Hepatocyte (in vitro differentiated cells): Measurements from ENCODE around the gene SGF29. TPM values are rescaled to one million over a fixed set of nuclear protein-coding genes. Genes with fewer than 3 reads are reported as not detected.
"Not testable (repeated sequence)": the region's sequence is repeated elsewhere in the genome, so short reads cannot be mapped to it uniquely, and the experiment has no call there.

Experiments
- DNase-seq: peaks from one replicate; pipeline ENCODE4 v3.0.0-alpha.2; 2016; ENCODE audit warnings: low spot score
- H2AFZ ChIP-seq: fragments of 200-600 bp; sonication (generic); 2 replicates; pipeline ENCODE4 v1.6.0; 2016; ENCODE audit warnings: antibody characterized with exemption, mild to moderate bottlenecking
- H3K27ac ChIP-seq: fragments of 200-600 bp; sonication (generic); 2 replicates; pipeline ENCODE4 v1.5.1; 2016; ENCODE audit warnings: mild to moderate bottlenecking
- H3K27me3 ChIP-seq: fragments of 200-600 bp; sonication (generic); 2 replicates; pipeline ENCODE4 v1.6.1; 2016
- H3K36me3 ChIP-seq: fragments of 200-600 bp; sonication (generic); replicated peaks from 2 replicates; pipeline ENCODE4 v1.5.1; 2016; ENCODE audit warnings: low read depth; ENCODE audit not compliant: insufficient read depth
- H3K4me1 ChIP-seq: fragments of 200-600 bp; sonication (generic); 2 replicates; pipeline ENCODE4 v1.5.1; 2016; ENCODE audit warnings: mild to moderate bottlenecking, moderate library complexity; ENCODE audit not compliant: insufficient read depth
- H3K4me2 ChIP-seq: fragments of 200-600 bp; sonication (generic); 2 replicates; pipeline ENCODE4 v1.6.0; 2016
- H3K4me3 ChIP-seq: fragments of 200-600 bp; sonication (generic); 2 replicates; pipeline ENCODE4 v1.5.1; 2016; ENCODE audit warnings: mild to moderate bottlenecking
- H3K79me2 ChIP-seq: fragments of 200-600 bp; sonication (generic); 2 replicates; pipeline ENCODE4 v1.6.0; 2017; ENCODE audit warnings: mild to moderate bottlenecking
- H3K9me2 ChIP-seq: fragments of 200-600 bp; sonication (generic); replicated peaks from 2 replicates; pipeline ENCODE4 v1.6.0; 2017; ENCODE audit warnings: mild to moderate bottlenecking; ENCODE audit not compliant: insufficient read depth
- H3K9me3 ChIP-seq: fragments of 200-600 bp; sonication (generic); 2 replicates; pipeline ENCODE4 v1.5.1; 2016; ENCODE audit warnings: low read depth, mild to moderate bottlenecking
- H4K20me1 ChIP-seq: fragments of 200-600 bp; sonication (generic); 2 replicates; pipeline ENCODE4 v1.6.0; 2016; ENCODE audit warnings: mild to moderate bottlenecking; ENCODE audit not compliant: insufficient read depth, poor library complexity, severe bottlenecking
- CTCF ChIP-seq: fragments of 200-600 bp; sonication (generic); IDR thresholded peaks from 2 replicates; pipeline ENCODE4 v1.5.1; 2016; ENCODE audit warnings: antibody characterized with exemption, mild to moderate bottlenecking; ENCODE audit not compliant: poor library complexity
- EZH2 ChIP-seq: fragments of 200-600 bp; sonication (generic); IDR thresholded peaks from 2 replicates; pipeline ENCODE4 v1.6.1; 2016; ENCODE audit warnings: antibody characterized with exemption, mild to moderate bottlenecking, borderline replicate concordance
- EZH2phosphoT487 ChIP-seq: fragments of 200-600 bp; sonication (generic); IDR thresholded peaks from one replicate; pipeline ENCODE4 v1.6.1; 2018; ENCODE audit warnings: antibody characterized with exemption, mild to moderate bottlenecking, low read depth, moderate library complexity; ENCODE audit not compliant: unreplicated experiment, severe bottlenecking
- WGBS: methylation state at CpG from one replicate; pipeline ENCODE4 v1.1.6; 2016; ENCODE audit warnings: low lambda C conversion rate; ENCODE audit errors: missing lambda C conversion rate; 5-methylcytosine and 5-hydroxymethylcytosine counted together
- polyA plus RNA-seq: library from polyadenylated mRNA; unstranded; fragments of >200 nt; fragmentation: Nextera tagmentation; extraction: Ambion mirVana; gene quantifications from 2 replicates; pipeline ENCODE4 v1.2.1, GENCODE V29; 2016
- total RNA-seq: library from RNA; depleted of rRNA; stranded (reverse); fragments of >200 nt; gene quantifications from 2 replicates; pipeline ENCODE4 v1.2.3, GENCODE V29; 2014

The SGF29 gene
- total and polyA plus RNA-seq, 2 experiments from 2014 or later = 12.7 to 14.1 TPM

- H3K9me3 ChIP-seq = no peaks in the 10 kb centered on the region
- H2AFZ ChIP-seq = no peak overlapping the region
- no peak overlapping the region for H3K4me3 ChIP-seq
- H3K4me2 ChIP-seq = no peak overlapping the region
- no peak overlapping the region for H3K27ac ChIP-seq
- no peak for TF ChIP-seq EZH2
- TF ChIP-seq CTCF = no peak
- TF ChIP-seq EZH2phosphoT487 = no peak
- H3K36me3 ChIP-seq = no peaks in the 10 kb centered on the region
- 87% methylated on average over 6 of the region's 6 CpGs for WGBS
- no peaks in the 10 kb centered on the region for H3K79me2 ChIP-seq
- peaks cover 6% of the 10 kb centered on the region for H3K4me1 ChIP-seq
- H3K27me3 ChIP-seq = no peaks in the 10 kb centered on the region
- DNase-seq = no peak
- H3K9me2 ChIP-seq = no peaks in the 10 kb centered on the region
- no peaks in the 10 kb centered on the region for H4K20me1 ChIP-seq
Measured at GRCh38 chr16:28524681-28525171, 29.0 kb upstream of the SGF29 start.

- Histone ChIP-seq H3K9me3 (no peaks in the 10 kb centered on the region), H3K4me3 (no peak overlapping the region), H3K79me2 (no peaks in the 10 kb centered on the region), H3K4me1 (peaks cover 6% of the 10 kb centered on the region), H3K36me3 (no peaks in the 10 kb centered on the region), H3K4me2 (peak overlapping the region; percentile 9), H3K27ac (peak overlapping the region; percentile 87), H4K20me1 (no peaks in the 10 kb centered on the region), H2AFZ (no peak overlapping the region), H3K27me3 (no peaks in the 10 kb centered on the region), H3K9me2 (no peaks in the 10 kb centered on the region)
- DNase-seq = peak; percentile 70
- WGBS = 75% methylated on average over 11 of the region's 11 CpGs
- TF ChIP-seq EZH2phosphoT487 (no peak), EZH2 (no peak), CTCF (no peak)
Measured at GRCh38 chr16:28526201-28527099, 27.3 kb upstream of the SGF29 start.

- not testable (repeated sequence) for H3K9me2 ChIP-seq, H3K79me2 ChIP-seq, H2AFZ ChIP-seq, H4K20me1 ChIP-seq, H3K4me2 ChIP-seq, H3K4me1 ChIP-seq, H3K9me3 ChIP-seq, H3K27me3 ChIP-seq, H3K4me3 ChIP-seq, H3K36me3 ChIP-seq, DNase-seq
- WGBS = 95% methylated on average over 7 of the region's 7 CpGs
- H3K27ac ChIP-seq = peak overlapping the region; percentile 87
Measured at GRCh38 chr16:28527100-28527785, 26.5 kb upstream of the SGF29 start.

GRCh38 chr16:28527985-28528384 is 25.7 kb upstream of the SGF29 start:
- H4K20me1 ChIP-seq = no peaks in the 10 kb centered on the region
- 89% methylated on average over 5 of the region's 5 CpGs for WGBS
- H3K36me3 ChIP-seq = no peaks in the 10 kb centered on the region
- DNase-seq = no peak
- no peaks in the 10 kb centered on the region for H3K9me3 ChIP-seq
- no peaks in the 10 kb centered on the region for H3K27me3 ChIP-seq
- no peaks in the 10 kb centered on the region for H3K79me2 ChIP-seq
- H3K9me2 ChIP-seq = no peaks in the 10 kb centered on the region
- H2AFZ ChIP-seq = no peak overlapping the region
- no peak for TF ChIP-seq EZH2
- TF ChIP-seq EZH2phosphoT487 = no peak
- no peak for TF ChIP-seq CTCF
- H3K27ac ChIP-seq = peak overlapping the region; percentile 87
- H3K4me3 ChIP-seq = no peak overlapping the region
- H3K4me1 ChIP-seq = peaks cover 6% of the 10 kb centered on the region
- no peak overlapping the region for H3K4me2 ChIP-seq
